DMS153 treated with DMSO at 0.1 percent for 48 hours (cell line): ENCODE data around the gene HEXD.
"Not testable (repeated sequence)": the region's sequence is repeated elsewhere in the genome, so short reads cannot be mapped to it uniquely, and the experiment has no call there.

ENCODE experiments used
- DNase-seq: peaks from one replicate; lab custom pipeline; 2025; ENCODE audit not compliant: unreplicated experiment; lab: John Stamatoyannopoulos, UW

The HEXD gene

DNA sequence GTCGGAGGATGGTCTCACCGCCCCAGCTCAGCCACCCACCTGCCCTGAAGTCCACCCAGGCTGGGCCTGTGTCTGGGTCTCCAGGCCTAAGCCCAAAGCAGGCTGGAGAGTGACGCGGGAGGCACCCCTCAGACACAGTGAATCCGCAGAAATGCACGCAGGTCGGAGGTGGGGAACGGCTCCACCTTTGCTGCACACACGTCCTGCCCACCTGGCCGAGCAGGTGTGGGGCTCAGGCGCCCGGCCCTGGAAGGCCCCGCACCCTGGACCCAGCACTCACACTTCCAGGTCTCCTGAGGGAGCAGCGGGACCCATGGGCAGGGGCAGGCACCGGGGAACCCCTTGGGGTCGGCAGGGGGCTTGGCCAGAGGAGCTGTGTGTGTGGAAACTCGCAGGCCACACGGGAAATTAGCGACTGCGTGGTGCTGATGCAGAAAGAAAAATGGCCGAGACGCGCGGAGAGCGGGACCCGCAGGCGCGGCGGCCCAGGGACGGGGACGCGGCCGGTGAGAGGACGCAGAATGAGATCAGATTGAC lies 21.8 kb downstream of the HEXD start:
- no peak for DNase-seq

- DNase-seq: no peak
Measured at GRCh38 chr17:82440469-82440981, 22.4 kb downstream of the HEXD start.

GRCh38 chr17:82440991-82441627 lies 23.0 kb downstream of the HEXD start:
- no peak for DNase-seq

DNA sequence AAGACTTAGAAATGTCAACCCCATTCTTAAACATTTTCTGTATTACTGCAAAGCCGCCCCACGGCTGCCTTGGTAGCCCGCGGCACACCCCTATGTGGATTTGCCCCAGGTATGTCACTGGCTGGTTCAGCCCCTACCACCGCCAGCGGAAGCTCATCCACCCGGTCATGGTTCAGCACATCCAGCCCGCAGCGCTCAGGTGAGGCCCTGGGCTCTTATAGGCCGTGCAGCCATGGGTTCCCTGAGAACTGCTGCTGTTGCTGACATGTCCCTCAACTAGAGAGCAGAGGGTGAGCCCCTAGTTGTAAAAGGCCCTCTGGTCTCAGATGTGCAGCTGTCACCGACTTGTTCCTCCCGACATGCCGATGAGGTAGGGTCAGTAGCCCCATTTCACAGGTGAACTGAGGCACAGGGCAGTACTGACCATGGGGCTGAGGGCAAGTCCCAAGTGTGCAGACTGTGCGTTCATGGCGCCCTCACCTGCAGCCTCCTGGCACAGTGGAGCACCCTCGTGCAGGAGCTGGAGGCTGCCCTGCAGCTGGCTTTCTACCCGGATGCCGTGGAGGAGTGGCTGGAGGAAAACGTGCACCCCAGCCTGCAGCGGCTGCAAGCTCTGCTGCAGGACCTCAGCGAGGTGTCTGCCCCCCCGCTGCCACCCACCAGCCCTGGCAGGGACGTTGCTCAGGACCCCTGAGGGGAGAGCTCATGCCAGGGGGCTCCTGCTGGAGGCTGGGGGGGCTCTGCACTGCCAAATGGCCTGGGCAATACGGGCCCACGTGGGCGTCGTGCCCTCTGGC lies 23.7 kb downstream of the HEXD start:
- DNase-seq: no peak

DNA sequence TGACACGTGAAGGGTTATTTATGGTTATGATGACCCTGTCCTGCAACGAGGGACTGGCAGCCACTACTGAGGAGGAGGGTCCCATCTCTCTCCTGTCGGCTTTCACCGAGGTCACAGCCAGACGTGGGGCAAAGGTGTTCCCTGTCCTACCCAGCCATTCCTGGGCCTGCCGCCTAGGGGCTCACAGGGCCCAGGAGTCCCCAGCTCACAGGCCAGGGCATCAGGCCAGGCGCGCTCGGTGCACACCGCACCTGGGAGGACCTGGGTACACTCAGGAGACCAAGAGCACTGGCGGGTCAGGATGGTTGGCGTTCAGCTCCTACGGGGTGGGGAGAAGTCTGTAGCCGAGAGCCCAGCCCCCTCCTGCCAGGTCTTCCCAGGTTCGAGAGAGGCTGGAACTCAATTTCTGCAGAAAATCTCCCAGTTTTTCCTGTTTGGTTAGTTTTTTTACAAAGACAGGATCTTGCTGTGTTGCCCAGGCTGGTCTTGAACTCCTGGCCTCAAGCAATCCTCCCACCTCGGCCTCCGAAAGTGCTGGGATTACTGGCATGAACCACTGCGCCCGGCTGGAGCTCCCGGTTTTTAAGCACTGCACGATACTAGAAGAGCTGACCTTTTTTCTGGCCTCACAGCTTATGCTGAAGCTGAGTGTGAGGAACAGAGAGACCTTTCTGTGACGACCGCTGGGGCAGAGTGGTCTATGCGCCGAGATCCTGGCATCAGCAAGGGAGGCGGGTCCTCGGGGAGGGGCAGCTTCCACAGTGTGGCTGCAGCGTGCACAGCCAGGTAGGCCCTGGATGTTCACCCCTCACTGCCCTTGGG lies 24.7 kb downstream of the HEXD start:
- DNase-seq: no peak

DNA sequence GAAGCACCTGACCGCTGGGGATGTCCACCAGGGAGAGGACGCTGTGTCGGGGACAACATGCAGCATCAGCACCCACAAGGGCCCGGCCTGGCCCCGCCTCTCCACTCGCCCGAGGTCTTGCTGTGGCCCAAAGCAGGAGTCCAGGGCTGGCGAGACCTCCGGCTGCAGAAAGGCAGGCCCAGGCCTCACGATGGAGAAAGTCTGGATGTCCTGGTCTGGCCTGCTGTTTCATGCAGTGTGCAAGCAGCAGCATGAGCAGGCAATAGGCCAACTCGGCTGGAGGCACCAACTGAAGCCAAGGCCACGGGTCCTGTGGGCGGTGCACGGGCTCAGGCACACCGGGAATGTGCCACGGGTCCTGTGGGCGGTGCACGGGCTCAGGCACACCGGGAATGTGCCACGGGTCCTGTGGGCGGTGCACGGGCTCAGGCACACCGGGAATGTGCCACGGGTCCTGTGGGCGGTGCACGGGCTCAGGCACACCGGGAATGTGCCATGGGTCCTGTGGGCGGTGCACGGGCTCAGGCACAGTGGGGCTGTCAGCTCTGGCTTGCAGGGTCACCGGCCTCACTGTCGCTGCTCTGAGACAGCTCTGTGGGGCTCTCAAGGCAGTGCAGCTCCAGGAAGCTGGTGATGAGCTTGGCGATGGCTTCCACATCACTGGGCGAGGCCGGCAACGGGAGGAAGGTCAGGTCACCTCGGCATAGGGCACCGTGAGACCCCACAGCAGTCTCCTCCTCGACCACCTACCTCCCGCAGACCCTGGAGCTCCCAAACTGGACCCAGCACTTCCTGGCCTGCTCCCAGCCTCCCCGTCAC lies 25.5 kb downstream of the HEXD start:
- no peak for DNase-seq

GRCh38 chr17:82444284-82444893 lies 26.2 kb downstream of the HEXD start:
- no peak for DNase-seq

DNA sequence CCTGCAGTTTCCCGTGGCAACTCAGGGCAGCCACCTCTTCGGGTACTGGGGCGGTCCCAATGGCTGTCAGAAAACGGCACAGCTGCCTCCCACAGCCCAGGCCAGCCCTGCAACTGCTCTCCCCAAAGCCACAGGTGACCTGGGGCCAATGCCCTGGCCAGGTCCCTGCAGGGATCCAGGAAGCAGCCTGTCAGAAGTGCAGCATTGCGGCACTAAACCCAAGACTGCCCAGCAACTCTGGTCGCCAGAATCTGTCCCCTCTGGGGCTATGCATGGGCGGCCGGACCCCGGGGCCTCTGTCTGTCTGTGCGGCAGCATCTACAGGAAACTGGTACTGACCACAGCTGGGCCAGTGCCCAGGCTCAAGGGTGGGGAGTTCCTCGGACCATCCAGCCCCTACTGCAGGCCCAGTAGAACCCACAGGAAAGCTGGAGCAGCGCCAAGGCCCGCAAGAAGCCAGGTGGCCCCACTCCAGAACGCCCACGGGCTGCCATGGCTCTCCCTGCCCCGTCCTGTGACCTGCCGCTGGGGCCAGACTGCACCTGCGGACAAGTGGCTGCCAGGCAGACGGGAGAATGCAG lies 26.9 kb downstream of the HEXD start:
- no peak for DNase-seq

- no peak for DNase-seq
Measured at GRCh38 chr17:82445542-82445941, 27.4 kb downstream of the HEXD start.

DNA sequence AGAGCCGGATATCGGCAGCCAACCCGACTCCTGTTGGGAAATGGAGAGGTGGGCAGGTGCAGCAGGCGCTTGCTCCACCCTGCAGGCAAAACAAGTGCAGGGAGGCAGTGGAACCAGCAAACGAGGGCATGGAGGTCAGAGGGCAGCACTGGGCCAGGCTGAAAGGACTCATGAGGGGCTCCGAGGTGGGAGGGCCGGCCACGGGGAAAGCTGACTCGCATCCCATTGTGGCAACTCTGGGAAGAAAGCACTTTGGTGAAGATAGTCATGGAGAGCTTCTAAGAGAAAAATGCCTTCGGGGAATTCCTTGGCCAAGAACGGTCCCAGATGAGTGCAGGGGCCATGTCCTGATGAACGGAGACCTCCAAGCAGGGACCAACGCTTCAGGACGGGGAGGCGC lies 28.0 kb downstream of the HEXD start:
- DNase-seq: no peak

DNA sequence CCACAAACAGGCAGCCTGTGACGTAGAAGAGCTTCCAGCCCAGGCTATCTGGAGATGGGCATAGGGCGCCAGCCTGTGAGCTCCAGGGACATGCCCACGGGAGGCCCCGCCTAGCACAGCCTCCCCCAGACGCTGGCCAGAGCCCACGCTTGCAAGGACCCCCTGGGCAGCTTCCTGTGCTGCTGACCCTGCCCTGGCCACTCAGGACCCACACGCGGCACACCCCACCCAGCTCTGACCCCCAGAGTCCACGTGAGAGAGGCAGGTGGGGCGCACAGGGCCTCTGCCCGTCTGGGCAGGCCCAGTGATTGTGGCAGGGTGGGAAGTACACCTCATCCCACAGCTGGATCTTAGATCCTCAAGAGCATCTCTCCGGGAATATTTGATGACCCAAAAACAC lies 28.5 kb downstream of the HEXD start:
- no peak for DNase-seq

DNA sequence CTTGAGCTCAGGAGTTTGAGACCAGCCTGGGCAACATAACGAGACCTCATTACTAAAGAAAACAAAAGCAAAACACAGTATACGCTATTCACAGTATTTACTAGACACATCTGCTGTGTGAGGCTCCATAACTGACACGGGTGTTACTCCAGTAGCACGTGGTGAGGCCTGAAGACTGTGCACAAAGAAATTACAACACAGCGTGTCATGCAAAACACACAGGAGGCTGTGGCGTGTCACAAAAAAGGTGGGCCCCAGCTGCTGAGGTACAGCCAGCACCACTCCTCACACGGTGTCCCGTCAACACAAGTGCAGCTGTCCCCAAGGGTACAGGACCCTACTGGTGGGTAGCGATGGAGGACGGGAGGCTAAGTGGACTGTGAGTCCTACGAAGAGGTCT lies 29.7 kb downstream of the HEXD start:
- no peak for DNase-seq

DNA sequence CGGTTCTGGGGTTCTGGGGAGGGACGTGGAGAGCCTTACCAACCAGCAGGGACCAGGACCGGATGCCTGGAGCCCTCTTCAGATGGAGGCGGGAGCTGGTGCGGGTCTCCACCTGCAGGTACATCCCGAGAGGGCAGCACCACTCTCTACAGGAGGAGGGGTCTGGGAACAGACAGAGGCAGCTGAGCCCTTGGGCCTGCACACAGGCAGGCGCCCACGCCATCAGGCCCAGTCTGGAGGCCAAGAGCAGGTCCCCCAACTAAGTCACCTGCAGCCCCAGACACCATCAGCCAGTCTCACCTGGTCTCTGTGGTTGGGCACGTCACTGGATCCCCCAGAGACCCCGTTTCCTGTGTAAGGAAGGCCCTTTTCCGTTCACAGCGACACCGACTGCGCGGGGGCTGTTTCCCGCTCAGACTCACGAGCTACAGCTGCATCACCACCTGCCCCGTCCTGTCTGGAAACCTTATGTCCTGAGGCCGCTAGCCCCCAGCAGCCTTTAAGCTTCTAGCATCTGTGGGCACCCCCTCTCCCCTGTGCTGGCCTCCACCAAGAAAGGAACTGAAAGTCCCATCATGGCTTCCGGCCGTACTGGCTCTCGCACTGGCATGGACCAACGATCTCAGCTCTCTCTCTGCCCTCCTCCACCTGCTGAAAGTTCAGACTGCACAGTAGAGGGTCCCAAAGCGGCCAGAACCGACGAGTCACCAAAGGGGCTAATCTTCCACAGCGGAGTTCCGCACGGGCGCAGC lies 31.2 kb downstream of the HEXD start:
- peak; percentile 69 for DNase-seq

GRCh38 chr17:82449883-82450356 lies 31.8 kb downstream of the HEXD start:
- DNase-seq: no peak

DNA sequence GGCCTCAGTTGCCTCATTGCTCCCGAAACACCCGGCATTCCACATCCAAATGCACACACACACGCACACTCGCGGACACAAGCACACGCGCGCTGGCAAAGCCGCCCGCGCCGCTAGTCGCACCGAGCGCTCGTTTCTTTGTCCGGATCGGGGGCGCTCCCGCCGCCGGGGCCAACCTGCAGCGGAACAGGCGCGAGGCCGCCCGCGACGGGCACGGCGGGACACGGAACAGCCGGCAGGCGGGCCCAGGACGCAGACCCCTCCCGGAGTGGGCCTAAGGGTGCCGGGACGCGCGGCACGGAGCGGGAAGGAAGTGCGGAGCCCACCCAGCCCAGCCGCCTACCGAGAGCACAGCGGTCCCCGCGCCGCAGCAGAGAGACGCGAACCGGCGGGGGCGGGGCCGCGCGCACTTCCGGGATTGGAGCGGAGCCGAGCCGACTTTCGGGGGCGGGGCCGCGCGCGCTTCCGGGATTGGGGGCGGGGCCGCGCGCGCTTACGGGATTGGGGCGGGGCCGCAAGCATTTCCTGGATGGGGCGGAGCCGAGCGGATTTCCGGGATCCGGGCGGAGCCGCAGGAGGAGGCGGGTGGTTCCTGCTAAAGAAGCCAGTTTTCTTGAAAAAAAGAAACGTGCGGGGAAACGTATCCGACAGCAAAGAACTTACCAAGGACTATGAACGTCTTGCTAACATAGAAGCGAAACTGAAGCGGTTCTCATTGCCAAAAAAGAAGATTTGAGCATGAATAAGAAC lies 32.4 kb downstream of the HEXD start, which contains the start of gene CYBC1:
Gene CYBC1 (minus strand): TSS at position 396 of the 750 bp plus-strand sequence. CDS start 1,498 bp downstream, outside the sequence.
- peak; percentile 91 for DNase-seq

GRCh38 chr17:82452162-82452561 lies 34.0 kb downstream of the HEXD start:
- DNase-seq: no peak

DNA sequence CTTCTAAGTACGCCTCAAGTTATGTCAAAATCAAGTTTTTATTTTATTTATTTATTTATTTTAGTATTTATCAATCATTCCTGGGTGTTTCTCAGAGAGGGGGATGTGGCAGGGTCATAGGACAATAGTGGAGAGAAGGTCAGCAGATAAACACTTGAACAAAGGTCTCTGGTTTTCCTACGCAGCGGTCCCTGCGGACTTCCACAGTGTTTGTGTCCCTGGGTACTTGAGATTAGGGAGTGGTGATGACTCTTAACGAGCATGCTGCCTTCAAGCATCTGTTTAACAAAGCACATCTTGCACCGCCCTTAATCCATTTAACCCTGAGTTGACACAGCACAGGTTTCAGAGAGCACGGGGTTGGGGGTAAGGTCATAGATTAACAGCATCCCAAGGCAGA lies 35.0 kb downstream of the HEXD start:
- not testable (repeated sequence) for DNase-seq

GRCh38 chr17:82453706-82454105 lies 35.6 kb downstream of the HEXD start:
- DNase-seq: not testable (repeated sequence)
